GM12873 (cell line): ENCODE results near the gene KLHL7.

Experiments
- CTCF ChIP-seq: IDR thresholded peaks from 2 replicates; pipeline ENCODE4 v1.5.1; 2012; ENCODE audit warnings: low read depth, mild to moderate bottlenecking, moderate library complexity, low read length, control low read depth; ENCODE audit not compliant: insufficient read depth; ENCODE audit errors: missing control alignments

KLHL7 gene

DNA sequence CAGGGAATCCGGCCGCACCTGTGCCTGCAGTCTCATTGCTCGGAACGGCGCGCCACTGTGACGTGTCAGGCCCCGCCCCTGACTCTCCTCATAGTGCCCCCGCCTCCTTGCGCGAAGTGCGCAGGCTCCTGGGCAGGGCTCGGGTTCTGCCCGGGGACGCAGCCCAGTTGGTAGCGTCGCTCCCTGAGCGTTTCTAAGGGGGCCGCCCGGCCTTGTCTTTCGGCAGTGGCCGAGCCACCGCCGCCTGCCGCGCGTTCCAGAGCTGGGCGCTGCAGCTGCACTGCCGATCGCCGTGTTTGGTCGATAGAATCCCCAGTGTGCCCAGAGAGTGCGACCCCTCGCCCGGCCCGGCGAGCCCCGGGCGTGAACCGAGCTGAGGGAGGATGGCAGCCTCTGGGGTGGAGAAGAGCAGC, at the start of gene KLHL7:
TSS of gene KLHL7 (plus strand) at position 142 of the 413 bp plus-strand sequence. CDS start at position 384, 242 bp downstream.
- TF ChIP-seq CTCF = no peak

DNA sequence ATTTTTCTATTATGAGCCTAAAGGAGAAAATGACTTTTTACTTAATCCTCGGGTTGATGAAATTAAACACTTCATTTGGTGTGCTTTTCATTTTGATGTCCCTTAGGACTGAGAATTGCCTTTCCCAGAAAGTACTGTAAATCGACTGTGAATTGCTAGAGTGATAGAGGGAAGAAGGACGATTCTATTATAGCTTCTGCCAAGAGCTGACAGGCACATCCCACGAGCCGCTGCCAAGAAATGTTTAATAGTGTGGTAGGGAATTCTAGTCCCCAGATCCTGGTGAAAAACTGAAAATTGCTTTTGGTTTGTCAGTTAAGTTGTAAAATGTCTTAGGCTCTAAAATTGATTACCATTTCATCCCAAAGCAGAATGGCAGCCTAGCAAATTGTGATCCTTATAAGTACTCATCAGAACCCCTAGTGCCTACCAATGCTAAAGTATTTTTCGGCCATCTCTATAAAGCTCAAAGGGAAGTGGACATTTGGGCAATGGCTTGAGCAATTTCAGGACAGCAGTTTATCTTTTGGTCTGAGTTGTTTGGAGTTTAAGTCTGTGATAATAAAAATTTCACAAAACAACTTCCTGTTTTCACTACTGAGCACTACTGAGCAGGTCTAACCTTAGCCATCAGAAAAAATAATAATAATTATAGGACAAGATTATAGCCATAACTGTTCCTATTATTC, 47.0 kb upstream of the KLHL7 start:
- no peak for TF ChIP-seq CTCF

DNA sequence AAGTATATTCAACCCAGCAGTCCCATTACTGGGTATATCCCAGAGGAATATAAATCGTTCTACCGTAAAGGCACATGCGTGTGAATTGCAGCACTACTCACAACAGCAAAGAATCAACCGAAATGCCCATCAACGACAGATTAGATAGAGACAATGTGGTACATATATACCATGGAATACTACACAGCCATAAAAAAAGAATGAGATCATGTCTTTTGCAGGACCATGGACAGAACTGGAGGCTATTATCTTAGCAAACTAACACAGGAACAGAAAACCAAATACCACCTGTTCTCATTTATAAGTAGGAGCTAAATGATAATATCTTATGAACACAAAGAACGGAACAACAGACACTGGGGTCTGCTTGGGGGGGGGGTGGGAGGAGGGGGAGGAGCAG, 44.3 kb upstream of the KLHL7 start:
- TF ChIP-seq CTCF = no peak

GRCh38 chr7:23062452-23062851, 43.1 kb upstream of the KLHL7 start:
- no peak for TF ChIP-seq CTCF

GRCh38 chr7:23065974-23066373, 39.6 kb upstream of the KLHL7 start:
- no peak for TF ChIP-seq CTCF

DNA sequence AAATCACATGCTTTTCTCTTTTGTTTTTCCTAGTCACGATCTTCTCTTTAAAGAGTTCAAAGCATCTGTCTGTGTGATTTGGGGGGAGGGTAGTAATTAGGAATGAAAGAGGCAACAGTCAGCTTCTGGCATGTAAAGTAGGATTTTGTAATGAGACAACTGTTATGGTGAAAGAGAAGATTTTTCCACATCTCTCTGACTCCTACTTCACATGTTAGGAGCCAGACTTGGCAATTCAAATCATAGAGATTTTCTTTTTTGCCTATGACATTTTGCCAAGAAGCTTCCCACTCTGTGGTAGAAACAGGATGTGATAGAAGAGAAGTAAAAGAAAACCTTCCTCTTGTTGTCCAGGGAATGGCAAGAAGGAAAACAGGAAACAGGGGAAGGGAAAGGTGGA, 38.3 kb upstream of the KLHL7 start:
- TF ChIP-seq CTCF = no peak

GRCh38 chr7:23072048-23072447, 33.5 kb upstream of the KLHL7 start:
- no peak for TF ChIP-seq CTCF
